ENCODE results near the gene ECT2.
"Not testable (repeated sequence)": the region's sequence is repeated elsewhere in the genome, so short reads cannot be mapped to it uniquely, and the experiment has no call there.

The ECT2 gene

GRCh38 chr3:172866726-172867350 lies 116.3 kb downstream of the ECT2 start:
- not testable (repeated sequence) for DNase-seq

DNA sequence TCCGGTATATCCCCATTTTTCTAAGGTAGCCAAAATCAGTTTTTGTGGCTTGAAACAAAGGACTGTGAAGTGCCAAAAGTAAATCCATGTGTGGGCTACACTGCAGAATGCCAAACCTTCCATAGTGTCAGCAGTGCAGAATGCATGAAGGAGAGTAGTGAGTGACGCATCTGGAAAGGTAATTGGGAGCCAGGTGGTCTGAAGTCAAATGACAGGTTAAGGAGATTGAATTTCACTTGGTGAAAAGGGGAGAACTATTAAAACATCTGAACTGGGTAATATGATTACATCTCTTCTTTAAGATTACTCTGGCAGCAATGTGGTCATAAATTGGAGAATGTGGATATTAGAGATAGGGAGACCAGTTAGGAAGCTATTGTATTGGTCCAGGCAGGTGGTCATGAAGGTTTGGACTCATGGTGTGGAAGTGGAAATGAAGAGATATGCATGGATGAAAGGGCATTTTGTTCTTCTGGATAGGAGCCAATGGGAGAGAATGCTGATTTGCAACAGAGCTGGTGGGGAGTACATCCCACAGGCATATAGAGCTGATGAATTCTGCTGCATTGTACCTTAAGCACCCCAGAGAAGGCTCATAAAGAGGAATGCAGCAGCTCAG lies 118.2 kb downstream of the ECT2 start:
- no peak for DNase-seq

DNA sequence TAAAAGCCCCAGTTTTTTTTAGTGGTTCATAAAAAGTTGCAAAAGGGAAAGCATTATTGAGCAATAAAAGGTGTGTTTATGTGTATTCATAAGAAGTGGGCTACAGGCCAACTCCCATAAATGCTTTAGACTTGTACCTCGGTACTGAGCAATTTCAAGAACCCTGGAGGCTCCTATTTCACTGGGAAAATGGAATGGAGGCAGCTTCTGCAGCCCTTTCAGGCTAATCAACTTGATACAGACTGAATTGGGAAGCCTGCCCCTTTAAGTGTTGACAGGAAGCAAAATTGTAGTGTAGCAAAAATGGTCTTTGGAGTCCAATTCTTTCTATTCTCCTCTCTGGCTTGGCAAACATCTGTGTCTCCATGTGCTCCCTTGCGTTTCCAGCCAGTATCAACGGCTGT lies 118.8 kb downstream of the ECT2 start:
- DNase-seq = no peak

DNA sequence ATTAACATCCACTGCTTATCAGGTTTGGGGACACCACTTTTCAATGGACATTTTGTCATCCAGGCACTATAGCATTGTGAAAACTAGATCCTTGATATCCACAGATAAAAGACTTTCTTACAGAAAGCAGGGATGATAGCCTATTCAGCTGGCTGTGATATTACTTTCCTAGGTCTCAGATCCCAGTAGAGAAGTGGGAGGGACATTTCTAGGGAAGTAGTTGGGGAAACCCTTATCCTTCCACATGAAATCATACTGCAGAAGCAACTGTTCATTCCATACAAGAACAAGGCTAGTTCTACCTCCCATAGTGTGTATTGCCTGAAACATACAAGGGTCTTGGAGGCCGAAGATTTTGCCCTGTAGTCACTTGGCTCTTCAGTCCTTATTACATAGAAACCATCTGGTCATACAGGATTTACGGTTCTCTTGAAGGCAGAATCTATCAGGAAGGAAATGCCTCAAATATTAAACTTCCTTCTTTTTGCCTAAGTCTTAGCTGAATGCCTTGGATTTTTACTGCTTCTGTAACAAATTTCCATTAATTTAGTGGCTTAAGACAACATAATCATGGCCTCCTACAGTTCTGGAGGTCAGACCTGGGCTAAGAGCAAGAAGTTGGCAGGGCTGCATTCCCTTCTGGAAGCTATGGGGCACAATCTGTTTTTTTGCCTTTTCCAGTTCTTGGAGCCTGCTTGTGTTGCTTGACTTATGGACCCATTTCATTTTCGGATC lies 119.4 kb downstream of the ECT2 start:
- DNase-seq = no peak

All from activated CD4-positive, alpha-beta T cell treated with anti-CD3 and anti-CD28 coated beads, Interleukin-2, Interleukin-6, amounts not matched to agents 100 ng/mL and 50 ng/mL, durations not matched to agents 16 hours and 8 hours (primary cell).